ENCODE data around the gene SEPSECS. TPM values are rescaled to one million over a fixed set of nuclear protein-coding genes. Genes with fewer than 3 reads are reported as not detected.

Gene SEPSECS
- total and polyA plus RNA-seq, 9 donors: 4.0 to 11.0 (median 8.6) TPM

DNA sequence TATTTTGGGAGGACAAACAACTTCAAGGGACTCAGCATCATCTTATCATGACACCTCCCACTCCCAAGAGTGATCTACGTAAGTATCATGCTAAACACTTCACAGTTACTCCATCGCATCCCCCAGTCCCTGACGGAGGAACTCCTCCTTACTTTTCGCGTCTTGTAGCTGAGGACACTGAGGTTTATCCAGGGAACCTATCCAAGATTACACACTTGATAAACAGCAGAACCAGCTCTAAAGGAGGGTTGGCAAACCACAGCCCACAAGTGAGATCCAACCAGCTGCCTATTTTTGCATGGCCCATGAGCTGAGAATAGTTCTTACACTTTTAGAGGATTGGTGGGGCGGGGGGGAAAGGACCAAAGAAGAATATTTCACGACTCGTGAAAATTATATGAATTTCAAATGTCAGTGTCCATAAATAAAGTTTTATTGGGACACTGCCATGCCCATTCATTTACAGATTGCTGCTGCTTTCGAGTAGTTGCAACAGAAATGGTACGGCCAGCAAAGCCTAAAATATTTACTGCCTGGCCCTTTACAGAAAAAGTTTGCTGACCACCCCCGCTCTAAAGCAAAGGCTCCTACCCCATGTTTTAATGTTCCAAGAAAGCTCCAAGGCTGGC is 47.8 kb downstream of the SEPSECS start:
- no peaks in the 10 kb centered on the region for H3K36me3 ChIP-seq
- DNase-seq: no peak
- H3K27me3 ChIP-seq: no peaks in the 10 kb centered on the region
- intact Hi-C loops (cut with DNase I): no loop called here
- WGBS, 3 donors: 74 to 82% (median 80%) methylated on average over 11 of the region's 11 CpGs
- TF ChIP-seq POLR2A (IDR thresholded peaks at IDR 0.05) (no peak), EP300 (IDR thresholded peaks at IDR 0.05) (no peak)
- TF ChIP-seq, protein P1, sequence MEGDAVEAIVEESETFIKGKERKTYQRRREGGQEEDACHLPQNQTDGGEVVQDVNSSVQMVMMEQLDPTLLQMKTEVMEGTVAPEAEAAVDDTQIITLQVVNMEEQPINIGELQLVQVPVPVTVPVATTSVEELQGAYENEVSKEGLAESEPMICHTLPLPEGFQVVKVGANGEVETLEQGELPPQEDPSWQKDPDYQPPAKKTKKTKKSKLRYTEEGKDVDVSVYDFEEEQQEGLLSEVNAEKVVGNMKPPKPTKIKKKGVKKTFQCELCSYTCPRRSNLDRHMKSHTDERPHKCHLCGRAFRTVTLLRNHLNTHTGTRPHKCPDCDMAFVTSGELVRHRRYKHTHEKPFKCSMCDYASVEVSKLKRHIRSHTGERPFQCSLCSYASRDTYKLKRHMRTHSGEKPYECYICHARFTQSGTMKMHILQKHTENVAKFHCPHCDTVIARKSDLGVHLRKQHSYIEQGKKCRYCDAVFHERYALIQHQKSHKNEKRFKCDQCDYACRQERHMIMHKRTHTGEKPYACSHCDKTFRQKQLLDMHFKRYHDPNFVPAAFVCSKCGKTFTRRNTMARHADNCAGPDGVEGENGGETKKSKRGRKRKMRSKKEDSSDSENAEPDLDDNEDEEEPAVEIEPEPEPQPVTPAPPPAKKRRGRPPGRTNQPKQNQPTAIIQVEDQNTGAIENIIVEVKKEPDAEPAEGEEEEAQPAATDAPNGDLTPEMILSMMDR (IDR thresholded peaks at IDR 0.05): no peak
- no peaks in the 10 kb centered on the region for H3K9me3 ChIP-seq
- H3K27ac ChIP-seq: no peak overlapping the region
- H3K4me1 ChIP-seq (ENCODE audit: insufficient read depth): no peaks in the 10 kb centered on the region
- no peak overlapping the region for H3K4me3 ChIP-seq

DNA sequence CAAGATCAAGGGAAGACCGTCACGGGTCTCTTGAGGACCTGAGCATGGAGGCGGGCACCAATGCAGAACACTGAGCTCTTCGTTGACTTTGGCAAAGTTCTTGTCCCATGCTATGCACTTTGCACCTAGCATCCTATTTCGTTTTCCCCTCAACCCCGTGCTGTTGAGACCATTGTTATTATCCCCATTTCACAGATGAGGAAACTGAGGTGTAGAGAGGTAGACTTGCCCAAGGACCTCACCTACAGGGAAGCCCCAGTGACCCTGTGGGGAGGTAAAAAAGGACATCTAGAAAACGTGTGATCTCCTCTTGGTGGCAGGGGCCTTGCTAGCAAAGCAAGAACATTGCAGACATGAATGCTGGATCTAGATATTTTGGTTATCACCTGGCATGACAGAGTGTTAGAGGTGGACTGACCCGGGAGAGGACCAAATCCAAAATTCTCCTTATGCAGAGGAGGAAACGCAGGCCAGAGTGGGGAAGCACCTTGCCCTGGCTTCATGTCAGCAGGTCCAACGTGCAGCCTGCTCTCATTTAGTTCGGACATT is 48.5 kb downstream of the SEPSECS start:
- intact Hi-C loops (cut with DNase I): no loop called here
- Histone ChIP-seq H3K9me3 (no peaks in the 10 kb centered on the region), H3K36me3 (no peaks in the 10 kb centered on the region), H3K4me1 (ENCODE audit: insufficient read depth) (no peaks in the 10 kb centered on the region), H3K4me3 (no peak overlapping the region), H3K27me3 (no peaks in the 10 kb centered on the region), H3K27ac (no peak overlapping the region)
- TF ChIP-seq, protein P1 (IDR thresholded peaks at IDR 0.05): no peak
- TF ChIP-seq EP300 (IDR thresholded peaks at IDR 0.05) (no peak), POLR2A (IDR thresholded peaks at IDR 0.05) (no peak)
- 80 to 84% (median 80%) methylated on average over 11 of the region's 11 CpGs for WGBS, 3 donors
- DNase-seq: no peak

DNA sequence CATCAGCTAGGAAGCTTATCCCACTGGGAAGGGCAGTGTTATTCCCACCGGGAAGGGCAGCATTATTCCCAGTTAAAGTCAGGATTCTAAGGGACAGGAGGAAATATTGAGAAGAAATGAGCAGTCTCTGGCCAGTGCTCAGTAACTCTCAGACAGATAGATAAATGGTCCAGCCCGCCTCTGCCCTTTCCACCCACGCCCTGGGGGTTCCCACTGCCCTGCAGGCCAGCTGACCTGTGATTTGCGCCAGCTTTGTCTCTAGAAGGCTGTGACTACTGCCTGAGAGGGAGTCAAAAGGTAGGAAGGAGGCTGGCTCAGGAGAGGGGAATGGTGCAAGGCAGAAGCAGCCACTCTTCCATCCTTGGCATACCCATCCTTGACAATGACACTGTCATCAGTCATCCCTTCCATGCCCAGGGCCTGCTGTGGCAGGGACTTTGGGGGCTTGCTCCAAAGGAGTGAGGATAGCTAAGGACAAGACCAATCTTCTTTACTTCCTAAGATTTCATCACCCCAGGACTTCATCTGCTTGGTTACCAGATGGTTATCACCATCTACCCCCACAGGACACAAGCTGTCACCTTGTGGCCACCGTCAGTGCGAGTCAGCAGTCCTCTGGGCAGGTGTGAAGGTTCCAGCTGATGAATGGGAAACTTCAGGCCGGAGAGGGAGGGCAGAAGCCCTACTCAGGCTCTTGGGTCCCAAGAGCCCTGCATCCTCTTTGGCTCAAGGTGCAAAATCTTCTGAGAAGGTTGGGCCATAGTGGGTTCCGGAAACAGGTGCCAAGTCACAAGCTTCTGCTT is 49.5 kb downstream of the SEPSECS start:
- DNase-seq: no peak
- Histone ChIP-seq H3K36me3 (no peaks in the 10 kb centered on the region), H3K4me3 (no peak overlapping the region), H3K27ac (no peak overlapping the region), H3K4me1 (ENCODE audit: insufficient read depth) (no peaks in the 10 kb centered on the region), H3K27me3 (no peaks in the 10 kb centered on the region), H3K9me3 (no peaks in the 10 kb centered on the region)
- 91 to 97% (median 96%) methylated on average over 8 of the region's 8 CpGs for whole genome bisulfite sequencing, 3 donors
- intact Hi-C loops (cut with DNase I): no loop called here
- TF ChIP-seq, protein P1 (IDR thresholded peaks at IDR 0.05): no peak
- TF ChIP-seq EP300 (IDR thresholded peaks at IDR 0.05) (no peak), POLR2A (IDR thresholded peaks at IDR 0.05) (no peak)

DNA sequence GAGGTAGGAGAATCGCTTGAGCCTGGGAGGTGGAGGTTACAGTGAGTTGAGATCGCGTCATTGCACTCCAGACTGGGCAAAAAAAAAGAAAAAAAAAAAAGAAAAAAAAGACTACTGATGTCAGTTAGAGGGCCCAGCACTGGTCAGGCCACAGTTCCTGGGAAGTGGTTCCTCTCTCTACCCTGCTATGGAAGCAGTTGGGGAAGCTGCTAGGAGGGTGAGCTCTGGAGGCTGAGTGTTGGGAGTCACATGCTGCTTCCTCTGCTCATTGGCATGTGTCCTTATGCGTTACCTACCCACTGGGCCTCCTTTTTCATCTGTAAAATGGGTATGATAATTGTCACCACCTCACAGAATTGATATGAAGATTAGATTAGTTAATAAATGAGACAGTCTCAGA is 50.7 kb downstream of the SEPSECS start:
- no peak for DNase-seq
- H3K4me1 ChIP-seq (ENCODE audit: insufficient read depth): no peaks in the 10 kb centered on the region
- H3K27ac ChIP-seq: no peak overlapping the region
- H3K4me3 ChIP-seq: no peak overlapping the region
- H3K36me3 ChIP-seq: no peaks in the 10 kb centered on the region
- no peaks in the 10 kb centered on the region for H3K9me3 ChIP-seq
- intact Hi-C loops (cut with DNase I): loop anchor here in 1 of 4 donors (10.0 kb wide), 1 partner anchor 45 kb away; no protein-coding TSS in a partner anchor
- H3K27me3 ChIP-seq: no peaks in the 10 kb centered on the region
- no peak for TF ChIP-seq POLR2A (IDR thresholded peaks at IDR 0.05)
- TF ChIP-seq, protein P1 (IDR thresholded peaks at IDR 0.05): no peak
- TF ChIP-seq EP300 (IDR thresholded peaks at IDR 0.05): no peak
- WGBS, 3 donors: 83 to 97% (median 96%) methylated on average over 4 of the region's 4 CpGs
